Thyroid gland (tissue), 4 donors: ENCODE results near the gene LMBR1L. TPM values are rescaled to one million over a fixed set of nuclear protein-coding genes. Genes with fewer than 3 reads are reported as not detected.
"Not testable (repeated sequence)": the region's sequence is repeated elsewhere in the genome, so short reads cannot be mapped to it uniquely, and the experiment has no call there.

Experiments
- DNase-seq, 2 donors: peaks; one replicate each; pipeline ENCODE4 v3.0.0-alpha.2; 2019
- H3K27ac ChIP-seq, 3 donors: fragments of 200-600 bp; sonication (generic); 1 replicate in 2 of 3; 2 replicates in 1 of 3; pipeline ENCODE4 v1.5.1; 2016 to 2019; ENCODE audit warnings: mild to moderate bottlenecking in 1 of 3, moderate library complexity in 1 of 3
- H3K27me3 ChIP-seq: fragments of 200-600 bp; sonication (generic); one replicate; pipeline ENCODE4 v1.5.1; 2019
- H3K36me3 ChIP-seq, 2 donors: fragments of 200-600 bp; sonication (generic); one replicate each; pipeline ENCODE4 v1.5.1; 2016 to 2019
- H3K4me1 ChIP-seq, 2 donors: fragments of 200-600 bp; sonication (generic); one replicate each; pipeline ENCODE4 v1.5.1; 2017 to 2019
- H3K4me3 ChIP-seq, 3 donors: fragments of 200-600 bp; sonication (generic); replicated peaks in 1 of 3; 1 replicate in 2 of 3; 2 replicates in 1 of 3; pipeline ENCODE4 v1.5.1; 2016; ENCODE audit warnings: mild to moderate bottlenecking in 1 of 3
- H3K9me3 ChIP-seq: fragments of 200-600 bp; sonication (generic); one replicate; pipeline ENCODE4 v1.5.1; 2017
- POLR2A ChIP-seq, 2 donors: fragments of 450-650 bp; IDR thresholded peaks; one replicate each; pipeline ENCODE4 v1.6.1; 2017; ENCODE audit warnings: antibody characterized with exemption in 2 of 2, mild to moderate bottlenecking in 2 of 2, moderate library complexity in 1 of 2
- WGBS, 2 donors: methylation state at CpG; one replicate each; pipeline ENCODE4 v1.1.5; 2017; 5-methylcytosine and 5-hydroxymethylcytosine counted together
- intact Hi-C: fragments of 100-400 bp; cut with DNase I; formaldehyde crosslinking; loops from one replicate; pipeline ENCODE4 v1.15.1; 2023
- total RNA-seq, 4 donors: library from RNA; depleted of rRNA; stranded (reverse); fragments of >200 nt; gene quantifications; one replicate each; pipeline ENCODE4 v1.2.3, GENCODE V29; 2016
- TF ChIP-seq, protein P1 (sequence below), 6 experiments: fragments of 200-600 bp in 3 of 6; fragments of 450-650 bp in 3 of 6; sonication (generic) in 3 of 6; IDR thresholded peaks; one replicate each; pipeline ENCODE4 v1.5.1; 2016 to 2019; ENCODE audit warnings: antibody characterized with exemption in 6 of 6, mild to moderate bottlenecking in 2 of 6, inconsistent platforms in 1 of 6, moderate library complexity in 1 of 6

Gene LMBR1L
- total RNA-seq, 4 donors from 2014 or later, result 30.4 to 54.8 (median 46.6) TPM

- peaks cover 20 to 29% of the 10 kb centered on the region in 2 donors for H3K36me3 ChIP-seq
- no peaks in the 10 kb centered on the region for H3K27me3 ChIP-seq
- TF ChIP-seq POLR2A (IDR thresholded peaks at IDR 0.05), result no peak
- TF ChIP-seq, protein P1, sequence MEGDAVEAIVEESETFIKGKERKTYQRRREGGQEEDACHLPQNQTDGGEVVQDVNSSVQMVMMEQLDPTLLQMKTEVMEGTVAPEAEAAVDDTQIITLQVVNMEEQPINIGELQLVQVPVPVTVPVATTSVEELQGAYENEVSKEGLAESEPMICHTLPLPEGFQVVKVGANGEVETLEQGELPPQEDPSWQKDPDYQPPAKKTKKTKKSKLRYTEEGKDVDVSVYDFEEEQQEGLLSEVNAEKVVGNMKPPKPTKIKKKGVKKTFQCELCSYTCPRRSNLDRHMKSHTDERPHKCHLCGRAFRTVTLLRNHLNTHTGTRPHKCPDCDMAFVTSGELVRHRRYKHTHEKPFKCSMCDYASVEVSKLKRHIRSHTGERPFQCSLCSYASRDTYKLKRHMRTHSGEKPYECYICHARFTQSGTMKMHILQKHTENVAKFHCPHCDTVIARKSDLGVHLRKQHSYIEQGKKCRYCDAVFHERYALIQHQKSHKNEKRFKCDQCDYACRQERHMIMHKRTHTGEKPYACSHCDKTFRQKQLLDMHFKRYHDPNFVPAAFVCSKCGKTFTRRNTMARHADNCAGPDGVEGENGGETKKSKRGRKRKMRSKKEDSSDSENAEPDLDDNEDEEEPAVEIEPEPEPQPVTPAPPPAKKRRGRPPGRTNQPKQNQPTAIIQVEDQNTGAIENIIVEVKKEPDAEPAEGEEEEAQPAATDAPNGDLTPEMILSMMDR (IDR thresholded peaks at IDR 0.05), result peak; percentile 73 to 91 (median 78)
- H3K4me1 ChIP-seq, result peaks cover 14 to 17% of the 10 kb centered on the region in 2 donors
- WGBS, 2 donors, result 0% methylated on average over 19 to 42 of the region's 66 CpGs
- H3K27ac ChIP-seq, result peak overlapping the region; percentile 95 to 100 (median 96)
- no peaks in the 10 kb centered on the region for H3K9me3 ChIP-seq
- DNase-seq, result peak; percentile 95
- H3K4me3 ChIP-seq, result peak overlapping the region; percentile 94 to 99 (median 96)
- intact Hi-C loops, result loop anchor here (10.0 kb wide), 1 partner anchor 104 kb away; no protein-coding TSS in a partner anchor
Measured at GRCh38 chr12:49130151-49131050, 19.8 kb upstream of the LMBR1L start.

DNA sequence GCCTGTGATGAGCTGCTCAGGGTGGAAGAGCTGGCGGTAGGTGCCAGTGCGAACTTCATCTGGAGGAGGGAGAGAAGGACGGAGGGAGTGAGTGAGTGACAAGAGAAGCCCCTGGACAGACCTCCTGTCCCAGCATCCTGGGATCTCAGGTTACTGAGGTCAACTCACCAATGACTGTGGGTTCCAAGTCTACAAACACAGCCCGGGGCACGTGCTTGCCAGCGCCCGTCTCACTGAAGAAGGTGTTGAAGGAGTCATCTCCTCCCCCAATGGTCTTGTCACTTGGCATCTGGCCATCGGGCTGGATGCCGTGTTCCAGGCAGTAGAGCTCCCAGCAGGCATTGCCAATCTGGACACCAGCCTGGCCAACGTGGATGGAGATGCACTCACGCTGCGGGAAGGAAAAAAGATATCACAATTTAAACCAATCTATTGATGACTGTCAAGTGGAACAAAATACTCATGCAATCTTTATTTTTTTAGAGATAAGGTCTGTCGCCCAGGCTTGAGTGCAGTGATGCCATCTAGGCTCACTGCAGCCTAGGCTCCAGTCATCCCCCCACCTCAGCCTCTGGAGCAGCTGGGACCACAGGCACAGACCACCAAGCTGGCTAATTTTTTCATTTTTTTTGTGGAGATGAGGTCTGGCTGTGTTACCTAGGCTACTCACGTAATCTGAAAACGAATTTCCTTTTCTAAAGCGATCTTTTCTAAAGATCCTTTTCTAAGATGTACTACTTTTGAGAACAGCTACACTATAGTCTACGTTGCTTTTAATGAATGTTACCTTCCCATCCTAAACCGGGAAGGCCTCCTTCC, 18.9 kb upstream of the LMBR1L start:
- Histone ChIP-seq H3K9me3 (no peaks in the 10 kb centered on the region), H3K36me3 (peaks cover 20 to 29% of the 10 kb centered on the region in 2 donors), H3K4me1 (peaks cover 14 to 17% of the 10 kb centered on the region in 2 donors), H3K4me3 (peak overlapping the region in 2 of 3 donors; percentile 94 to 96), H3K27ac (peak overlapping the region; percentile 95 to 100 (median 96)), H3K27me3 (no peaks in the 10 kb centered on the region)
- peak in 1 of 2 donors; percentile 5 for DNase-seq
- intact Hi-C loops, result loop anchor here (10.0 kb wide), 1 partner anchor 105 kb away; no protein-coding TSS in a partner anchor
- WGBS, 2 donors, result 59 to 67% methylated on average over 18 of the region's 18 CpGs
- TF ChIP-seq POLR2A (IDR thresholded peaks at IDR 0.05), result no peak
- TF ChIP-seq, protein P1 (IDR thresholded peaks at IDR 0.05), result no peak

DNA sequence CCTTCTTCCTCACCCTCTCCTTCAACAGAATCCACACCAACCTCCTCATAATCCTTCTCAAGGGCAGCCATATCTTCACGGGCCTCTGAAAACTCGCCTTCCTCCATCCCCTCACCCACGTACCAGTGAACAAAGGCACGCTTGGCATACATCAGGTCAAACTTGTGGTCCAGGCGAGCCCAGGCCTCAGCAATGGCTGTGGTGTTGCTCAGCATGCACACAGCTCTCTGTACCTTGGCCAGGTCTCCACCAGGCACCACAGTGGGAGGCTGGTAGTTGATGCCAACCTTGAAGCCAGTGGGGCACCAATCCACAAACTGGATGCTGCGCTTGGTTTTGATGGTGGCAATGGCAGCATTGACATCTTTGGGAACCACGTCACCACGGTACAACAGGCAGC, 17.3 kb upstream of the LMBR1L start:
- H3K4me3 ChIP-seq, H3K27ac ChIP-seq, intact Hi-C loops, H3K9me3 ChIP-seq, H3K27me3 ChIP-seq, DNase-seq: not testable (repeated sequence)
- Histone ChIP-seq H3K4me1 (peaks cover 14 to 17% of the 10 kb centered on the region in 2 donors), H3K36me3 (peaks cover 20 to 29% of the 10 kb centered on the region in 2 donors)
- 95 to 96% methylated on average over 4 to 5 of the region's 8 CpGs for WGBS, 2 donors

DNA sequence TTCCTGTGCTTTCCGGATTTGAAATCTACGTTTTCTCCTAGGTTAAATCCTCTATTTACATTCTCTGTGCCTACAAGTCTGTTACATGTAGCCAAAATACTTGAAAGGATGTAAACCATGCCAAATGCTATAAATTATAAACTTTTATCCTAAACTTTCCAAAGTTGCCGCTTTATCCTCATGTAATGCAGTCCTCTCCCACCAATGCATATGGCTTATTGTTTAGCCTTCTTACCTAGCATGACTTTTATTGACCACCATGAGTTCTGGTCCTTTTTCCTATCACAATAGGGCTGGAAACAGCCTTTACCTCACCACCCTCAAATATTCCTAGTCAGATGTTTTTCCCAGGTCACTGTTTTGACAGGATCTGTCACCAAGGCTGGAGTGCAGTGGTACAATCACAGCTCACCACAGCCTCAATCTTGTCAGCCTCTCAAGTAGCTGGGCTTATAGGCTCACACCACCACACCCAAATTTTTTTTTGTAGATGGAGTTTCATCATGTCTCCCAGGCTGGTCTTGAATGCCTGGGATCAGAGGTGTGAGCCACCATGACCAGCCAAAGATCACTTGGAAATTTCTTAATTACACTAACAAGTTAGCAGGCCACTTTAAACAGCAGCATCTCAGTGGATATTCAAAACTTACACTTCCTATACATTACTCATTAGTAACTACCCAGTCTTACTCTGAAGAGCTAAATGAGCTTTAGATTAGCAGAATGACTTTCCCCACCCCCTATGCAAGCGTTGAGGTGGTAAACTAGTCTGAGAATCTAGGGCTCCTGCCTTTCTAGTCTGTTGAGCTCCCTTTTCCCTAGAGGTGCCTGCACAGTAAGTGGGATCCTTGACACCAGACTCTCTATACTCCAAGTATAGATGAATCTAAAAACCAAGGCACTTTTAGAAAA, 16.5 kb upstream of the LMBR1L start:
- no peak for DNase-seq
- no peak overlapping the region for H3K4me3 ChIP-seq
- WGBS, 2 donors, result 95% methylated on average over 4 of the region's 4 CpGs
- H3K27ac ChIP-seq, result no peak overlapping the region
- TF ChIP-seq POLR2A (IDR thresholded peaks at IDR 0.05), result no peak
- TF ChIP-seq, protein P1 (IDR thresholded peaks at IDR 0.05), result no peak
- peaks cover 20 to 29% of the 10 kb centered on the region in 2 donors for H3K36me3 ChIP-seq
- no peaks in the 10 kb centered on the region for H3K27me3 ChIP-seq
- H3K9me3 ChIP-seq, result no peaks in the 10 kb centered on the region
- intact Hi-C loops, result no loop called here
- peaks cover 10 to 15% of the 10 kb centered on the region in 2 donors for H3K4me1 ChIP-seq
